Stimulated activated CD4-positive, alpha-beta T cell treated with anti-CD3 and anti-CD28 coated beads, Interleukin-15, amount 100 ng/mL, for 48 hours (primary cell): Measurements from ENCODE around the gene DNASE1.

Experiments
- DNase-seq, 2 donors: peaks; one replicate each; pipeline ENCODE4 v3.0.0-alpha.2; 2020; ENCODE audit warnings: low read depth in 2 of 2

The DNASE1 gene

GRCh38 chr16:3664187-3664896 is 9.9 kb downstream of the DNASE1 start:
- DNase-seq, result no peak

DNA sequence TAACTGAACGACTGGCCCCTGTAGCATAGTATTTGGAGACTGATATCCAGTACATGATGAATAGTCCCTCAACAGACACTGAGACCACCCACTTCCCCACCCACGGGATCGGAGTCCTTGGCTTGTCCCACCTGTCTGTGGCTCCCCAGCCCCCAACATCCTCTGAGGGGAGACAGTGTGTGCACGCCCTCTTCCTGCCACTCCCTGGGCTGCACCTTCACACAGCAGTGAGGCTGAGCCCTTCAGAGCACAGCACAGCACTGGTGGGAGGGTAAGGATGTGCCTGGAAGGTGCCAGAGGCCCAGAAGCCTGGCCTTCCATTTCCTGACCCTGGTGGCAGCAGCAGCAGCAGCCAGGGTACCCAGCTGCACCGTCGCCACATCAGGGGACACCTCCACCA is 11.0 kb downstream of the DNASE1 start:
- DNase-seq, result no peak

- no peak for DNase-seq
Observed at GRCh38 chr16:3668626-3669025, 14.1 kb downstream of the DNASE1 start.

- no peak for DNase-seq
Observed at GRCh38 chr16:3669082-3669481, 14.6 kb downstream of the DNASE1 start.

DNA sequence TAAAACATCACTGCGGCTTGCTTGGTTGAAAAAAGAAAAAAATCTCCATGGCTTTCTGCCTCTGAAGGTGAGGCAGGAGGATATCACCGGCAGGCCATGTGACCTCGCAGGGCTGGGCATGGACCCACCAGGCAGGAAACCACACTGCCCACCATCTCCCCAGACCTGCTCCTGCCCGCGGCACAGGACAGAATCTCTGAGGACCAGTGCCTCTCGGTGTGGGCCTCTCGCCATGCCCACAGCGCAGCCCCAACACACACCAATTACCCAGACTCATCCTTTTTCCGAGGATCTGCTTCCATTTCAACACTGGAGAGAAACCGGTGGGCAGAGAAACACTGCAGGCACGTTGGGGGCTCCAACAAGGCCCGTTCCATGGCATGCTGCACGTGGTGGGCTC is 16.2 kb downstream of the DNASE1 start:
- no peak for DNase-seq

- no peak for DNase-seq
Observed at GRCh38 chr16:3671424-3671823, 16.9 kb downstream of the DNASE1 start.

DNA sequence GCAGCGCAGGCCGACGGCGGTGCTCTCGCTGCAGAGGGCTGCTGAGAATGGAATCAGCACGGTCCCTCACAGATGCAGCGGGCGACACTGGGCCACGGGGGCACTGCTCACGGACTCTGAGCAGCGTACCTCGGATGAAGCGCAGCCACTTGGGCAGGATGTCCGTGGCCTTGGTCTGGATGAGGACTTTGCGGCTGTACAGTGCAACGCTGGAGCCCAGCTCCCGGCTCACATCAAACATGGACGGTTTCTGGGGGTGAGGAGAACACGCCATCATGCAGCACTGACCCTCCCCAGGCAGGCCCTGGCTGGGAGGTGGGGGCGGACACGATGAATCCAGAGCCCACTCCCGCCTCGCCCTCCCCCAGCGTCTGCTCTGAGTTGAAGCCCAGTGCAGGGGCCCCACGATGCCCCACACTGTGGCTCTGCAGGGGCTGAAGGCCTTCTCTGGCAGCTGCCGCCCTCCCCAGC is 18.1 kb downstream of the DNASE1 start:
- no peak for DNase-seq

GRCh38 chr16:3673201-3673600 is 18.7 kb downstream of the DNASE1 start:
- DNase-seq, result no peak

GRCh38 chr16:3673676-3674377 is 19.3 kb downstream of the DNASE1 start:
- no peak for DNase-seq

GRCh38 chr16:3674513-3675295 is 20.2 kb downstream of the DNASE1 start:
- DNase-seq, result no peak

GRCh38 chr16:3675601-3676130 is 21.2 kb downstream of the DNASE1 start:
- no peak for DNase-seq

GRCh38 chr16:3677994-3678393 is 23.5 kb downstream of the DNASE1 start:
- DNase-seq, result no peak

GRCh38 chr16:3681206-3681605 is 26.7 kb downstream of the DNASE1 start:
- DNase-seq, result no peak

GRCh38 chr16:3687021-3687420 is 32.5 kb downstream of the DNASE1 start:
- no peak for DNase-seq

- no peak for DNase-seq
Observed at GRCh38 chr16:3687792-3688191, 33.3 kb downstream of the DNASE1 start.

DNA sequence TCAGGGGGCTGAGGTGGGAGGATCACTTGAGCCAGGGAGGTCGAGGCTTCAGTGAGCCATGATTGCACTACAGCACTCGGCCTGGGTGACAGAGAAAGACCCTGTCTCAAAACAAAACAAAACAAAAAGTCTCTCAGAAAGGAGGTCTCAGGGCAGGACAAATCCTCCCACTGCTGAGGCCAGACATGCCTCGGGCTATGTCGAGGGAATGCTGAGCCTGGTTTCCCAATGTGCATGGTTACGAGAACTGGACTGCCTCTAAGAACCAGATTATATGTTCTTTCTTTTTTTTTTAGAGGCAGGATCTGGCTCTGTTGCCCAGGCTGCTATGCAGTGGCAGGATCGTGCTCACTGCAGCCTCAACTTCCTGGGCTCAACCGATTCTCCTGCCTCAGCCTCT is 35.2 kb downstream of the DNASE1 start:
- no peak for DNase-seq

- peak; percentile 67 to 77 for DNase-seq
Observed at GRCh38 chr16:3690470-3690928, 36.0 kb downstream of the DNASE1 start.

DNA sequence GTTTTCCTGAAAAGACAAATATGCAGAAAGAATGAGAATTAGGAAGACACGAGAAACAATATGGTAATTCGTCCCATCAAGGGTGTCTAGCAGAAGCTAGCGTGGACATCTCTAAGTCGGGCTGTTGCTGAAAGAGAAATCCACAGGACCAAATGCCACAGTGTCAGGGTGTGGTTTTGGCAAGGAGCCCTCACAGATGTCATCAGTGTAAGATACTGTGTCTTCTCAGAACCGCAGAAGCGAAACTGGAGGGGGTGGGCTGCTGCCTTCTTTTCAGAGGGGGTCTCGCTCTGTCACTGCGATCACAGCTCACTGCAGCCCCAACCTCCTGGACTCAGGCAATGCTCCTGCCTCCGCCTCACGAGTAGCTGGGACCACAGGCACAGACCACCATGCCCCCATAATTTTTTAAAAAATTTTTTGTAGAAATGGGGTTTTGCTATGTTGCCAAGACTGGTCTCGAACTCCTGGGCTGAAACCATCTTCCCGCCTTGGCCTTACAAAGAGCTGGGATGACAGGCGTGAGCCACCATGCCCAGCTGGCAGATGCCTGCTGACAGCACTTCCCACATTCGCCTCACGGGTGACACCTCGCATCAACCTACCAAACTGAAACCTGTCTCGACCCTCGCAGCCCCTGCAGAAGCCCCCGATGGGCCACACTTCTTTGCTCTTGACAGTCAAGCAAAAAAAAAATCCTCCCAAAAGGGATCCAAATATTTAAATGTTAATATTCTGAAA is 36.7 kb downstream of the DNASE1 start:
- DNase-seq, result no peak

DNA sequence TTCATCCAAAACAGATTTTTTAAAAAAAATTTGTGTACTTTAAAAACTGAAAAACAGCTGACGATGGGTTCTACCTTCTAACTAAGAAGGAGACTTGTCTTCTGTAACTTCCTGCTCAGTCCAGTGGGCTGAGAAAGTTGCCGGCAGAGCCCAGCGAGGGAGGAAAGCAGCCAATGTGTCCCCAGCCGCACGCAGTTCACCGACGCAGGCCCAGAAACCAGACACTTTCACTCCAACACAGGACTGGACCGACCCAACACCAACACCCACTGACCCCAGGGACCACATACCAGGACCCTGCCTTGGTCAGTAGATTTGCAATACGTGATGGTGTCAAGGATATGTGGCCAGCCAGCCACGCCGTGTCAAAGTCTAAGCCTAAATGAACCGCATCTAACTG is 37.3 kb downstream of the DNASE1 start:
- no peak for DNase-seq

GRCh38 chr16:3694051-3694450 is 39.6 kb downstream of the DNASE1 start:
- DNase-seq, result no peak

DNA sequence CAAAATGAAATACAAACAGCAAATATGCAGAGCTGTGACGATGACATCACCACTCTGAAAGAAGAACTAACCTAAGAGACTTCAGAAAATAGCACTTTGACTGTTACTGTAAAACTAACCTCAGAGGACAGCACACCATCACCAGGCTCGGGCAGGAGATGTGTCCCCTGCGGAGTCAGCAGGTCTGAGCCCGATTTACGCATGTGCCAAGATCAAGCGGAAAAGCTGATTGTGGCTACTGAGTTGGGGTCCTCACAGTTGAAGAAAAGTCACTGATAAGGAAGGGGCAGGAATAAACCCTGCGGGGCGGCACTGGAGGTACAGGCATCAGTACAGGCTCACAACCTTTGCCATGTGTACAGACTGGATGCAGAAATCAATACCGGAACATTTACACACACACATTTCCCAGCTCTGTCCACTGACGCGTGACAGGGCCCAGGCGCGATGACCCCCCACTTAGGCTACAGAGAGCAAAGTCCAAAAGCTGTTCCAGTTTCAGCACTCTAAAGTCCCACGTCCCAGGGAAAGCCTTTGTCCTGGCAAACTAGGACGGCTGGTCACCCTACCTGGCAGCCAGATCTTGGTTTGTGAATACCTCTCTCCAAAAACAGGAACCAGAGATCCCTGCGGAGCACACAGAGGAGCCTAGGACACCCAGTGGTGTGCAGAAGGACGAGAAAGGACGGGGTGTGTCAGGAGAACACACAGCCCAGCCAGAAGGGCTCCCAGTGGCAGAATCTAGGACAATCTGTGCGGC is 41.3 kb downstream of the DNASE1 start:
- no peak for DNase-seq
